IMR-90 (cell line): ENCODE results near the gene MYO1F. TPM values are rescaled to one million over a fixed set of nuclear protein-coding genes. Genes with fewer than 3 reads are reported as not detected.
A peak's percentile ranks its signal among the peaks of the same experiment; 100 is the strongest.

Source experiments
- ATAC-seq: fragments of 200-7000 bp; cut with Tn5 transposase; 2 replicates; pipeline ENCODE4 v1.9.1; 2020; ENCODE audit warnings: low read depth, mild to moderate bottlenecking, moderate library complexity
- BruUV-seq: library from RNA; stranded (reverse); fragments of 400-500 nt; replicated peaks from 2 replicates; lab custom pipeline; 2021; lab: Mats Ljungman, UMichigan
- CTCF ChIA-PET: fragments of 300-600 bp; formaldehyde crosslinking; extraction: SDS; loops from one replicate; lab custom pipeline; 2021; ENCODE audit warnings: antibody characterized with exemption; lab: Yijun Ruan, JAX
- POLR2A ChIA-PET: fragments of 300-600 bp; sonication (Branson Sonifier 250); formaldehyde crosslinking; loops from one replicate; lab custom pipeline; 2022; ENCODE audit warnings: antibody characterized with exemption; ENCODE audit not compliant: unreplicated experiment; lab: Charles Lee
- DNase-seq: peaks from one replicate; pipeline ENCODE4 v3.0.0; 2013
- H2AFZ ChIP-seq: replicated peaks from 2 replicates; pipeline ENCODE3; 2013; ENCODE audit warnings: low read length, mild to moderate bottlenecking; ENCODE audit not compliant: poor library complexity
- H2AK5ac ChIP-seq: 2 replicates; pipeline ENCODE4 v1.6.1; 2013; ENCODE audit warnings: low read depth, low read length, inconsistent platforms
- H2AK9ac ChIP-seq: replicated peaks from 2 replicates; pipeline ENCODE3; 2013; ENCODE audit warnings: mild to moderate bottlenecking, low read depth, low read length, moderate library complexity; ENCODE audit not compliant: poor library complexity
- H2BK120ac ChIP-seq: 2 replicates; pipeline ENCODE4 v1.6.1; 2013; ENCODE audit warnings: low read depth, low read length, inconsistent platforms
- H2BK15ac ChIP-seq: 3 replicates; pipeline ENCODE4 v1.6.1; 2013; ENCODE audit warnings: low read depth, low read length, inconsistent platforms
- H2BK20ac ChIP-seq: 2 replicates; pipeline ENCODE4 v1.6.1; 2013; ENCODE audit warnings: low read depth, mild to moderate bottlenecking, inconsistent platforms, low read length, moderate library complexity
- H2BK5ac ChIP-seq: 2 replicates; pipeline ENCODE4 v1.6.1; 2013; ENCODE audit warnings: mild to moderate bottlenecking, low read depth, low read length, inconsistent platforms; ENCODE audit not compliant: poor library complexity, severe bottlenecking
- H3K14ac ChIP-seq: replicated peaks from 2 replicates; pipeline ENCODE4 v1.6.1; 2013; ENCODE audit warnings: low read depth, low read length, inconsistent platforms
- H3K18ac ChIP-seq: 2 replicates; pipeline ENCODE4 v1.6.1; 2013; ENCODE audit warnings: low read depth, low read length, control low read depth
- H3K23ac ChIP-seq: 2 replicates; pipeline ENCODE4 v1.6.1; 2013; ENCODE audit warnings: low read depth, low read length, inconsistent platforms
- H3K27ac ChIP-seq: 2 replicates; pipeline ENCODE4 v1.5.1; 2013; ENCODE audit warnings: mild to moderate bottlenecking, control low read depth, low read length; ENCODE audit not compliant: insufficient read depth
- H3K27me3 ChIP-seq: 2 replicates; pipeline ENCODE4 v1.6.1; 2013; ENCODE audit warnings: low read length; ENCODE audit not compliant: control insufficient read depth, insufficient read depth
- H3K36me3 ChIP-seq: 2 replicates; pipeline ENCODE4 v1.6.1; 2013; ENCODE audit warnings: low read length, mixed read lengths; ENCODE audit not compliant: control insufficient read depth, insufficient read depth
- H3K4ac ChIP-seq: 2 replicates; pipeline ENCODE4 v1.6.1; 2013; ENCODE audit warnings: low read depth, low read length, inconsistent platforms
- H3K4me1 ChIP-seq: 2 replicates; pipeline ENCODE4 v1.6.1; 2013; ENCODE audit warnings: low read length, mixed read lengths; ENCODE audit not compliant: control insufficient read depth, insufficient read depth
- H3K4me2 ChIP-seq: 2 replicates; pipeline ENCODE4 v1.6.1; 2013; ENCODE audit warnings: low read depth, mild to moderate bottlenecking, control low read depth, low read length, moderate library complexity
- H3K4me3 ChIP-seq: 2 replicates; pipeline ENCODE4 v1.5.1; 2013; ENCODE audit warnings: low read depth, mild to moderate bottlenecking, control low read depth, low read length, moderate library complexity; ENCODE audit not compliant: insufficient read depth
- H3K56ac ChIP-seq: 2 replicates; pipeline ENCODE4 v1.6.1; 2013; ENCODE audit warnings: low read length, inconsistent platforms; ENCODE audit not compliant: insufficient read depth; ENCODE audit errors: extremely low read depth
- H3K79me1 ChIP-seq, 2 experiments: 2 replicates each; pipeline ENCODE4 v1.6.1; 2013; ENCODE audit warnings: low read length in 2 of 2, inconsistent platforms in 1 of 2, low read depth in 1 of 2
- H3K9ac ChIP-seq: 2 replicates; pipeline ENCODE4 v1.6.1; 2013; ENCODE audit warnings: low read depth, low read length, control low read depth
- H3K9me1 ChIP-seq: 2 replicates; pipeline ENCODE4 v1.6.1; 2013; ENCODE audit warnings: low read length, inconsistent platforms; ENCODE audit not compliant: insufficient read depth
- H3K9me3 ChIP-seq: 2 replicates; pipeline ENCODE4 v1.6.1; 2013; ENCODE audit warnings: low read length; ENCODE audit not compliant: control insufficient read depth, insufficient read depth
- H4K20me1 ChIP-seq: 2 replicates; pipeline ENCODE4 v1.6.1; 2013; ENCODE audit warnings: low read length, inconsistent platforms; ENCODE audit not compliant: insufficient read depth
- H4K5ac ChIP-seq: 2 replicates; pipeline ENCODE4 v1.6.1; 2013; ENCODE audit warnings: mild to moderate bottlenecking, low read depth, low read length, control low read depth
- H4K8ac ChIP-seq, 2 experiments: 2 replicates each; pipeline ENCODE4 v1.6.1; 2013; ENCODE audit warnings: low read depth in 2 of 2, low read length in 2 of 2, control low read depth in 1 of 2, inconsistent platforms in 1 of 2
- H4K91ac ChIP-seq: 2 replicates; pipeline ENCODE4 v1.6.1; 2013; ENCODE audit warnings: low read depth, low read length, inconsistent platforms; ENCODE audit not compliant: insufficient read depth
- BHLHE40 ChIP-seq: fragments of 150-350 bp; IDR thresholded peaks from 2 replicates; pipeline ENCODE4 v1.6.1; 2016; ENCODE audit warnings: mild to moderate bottlenecking, low read depth, low read length
- CEBPB ChIP-seq: IDR thresholded peaks from 2 replicates; pipeline ENCODE4 v1.6.1; 2012; ENCODE audit warnings: low read depth, low read length, improper control_type of control experiment
- CHD1 ChIP-seq: IDR thresholded peaks from 2 replicates; pipeline ENCODE4 v1.6.1; 2012; ENCODE audit warnings: low read depth, low read length, improper control_type of control experiment
- CTCF ChIP-seq: conservative IDR thresholded peaks from 2 replicates; pipeline ENCODE4 v1.5.1; 2012; ENCODE audit warnings: mild to moderate bottlenecking, low read depth, low read length, improper control_type of control experiment
- ELK1 ChIP-seq: fragments of 150-350 bp; IDR thresholded peaks from 2 replicates; pipeline ENCODE4 v1.6.1; 2016; ENCODE audit warnings: low read depth, mild to moderate bottlenecking, low read length, moderate library complexity, borderline replicate concordance
- FOS ChIP-seq: fragments of 150-350 bp; IDR thresholded peaks from 2 replicates; pipeline ENCODE4 v1.6.1; 2016; ENCODE audit warnings: low read depth, low read length
- MAFK ChIP-seq: IDR thresholded peaks from 2 replicates; pipeline ENCODE4 v1.6.1; 2012; ENCODE audit warnings: low read depth, low read length, improper control_type of control experiment
- MAZ ChIP-seq: IDR thresholded peaks from 2 replicates; pipeline ENCODE4 v1.6.1; 2012; ENCODE audit warnings: low read depth, mild to moderate bottlenecking, low read length, improper control_type of control experiment, moderate library complexity, borderline replicate concordance
- MXI1 ChIP-seq: IDR thresholded peaks from 2 replicates; pipeline ENCODE4 v1.6.1; 2012; ENCODE audit warnings: low read depth, mild to moderate bottlenecking, low read length, moderate library complexity, borderline replicate concordance
- NFE2L2 ChIP-seq: fragments of 150-350 bp; IDR thresholded peaks from 2 replicates; pipeline ENCODE4 v1.6.1; 2016; ENCODE audit warnings: low read depth, mild to moderate bottlenecking, low read length
- POLR2A ChIP-seq: IDR thresholded peaks from 2 replicates; pipeline ENCODE4 v1.6.1; 2012; ENCODE audit warnings: mild to moderate bottlenecking, low read depth, low read length
- RAD21 ChIP-seq: IDR thresholded peaks from 2 replicates; pipeline ENCODE4 v1.6.1; 2012; ENCODE audit warnings: low read length, improper control_type of control experiment
- RCOR1 ChIP-seq: IDR thresholded peaks from 2 replicates; pipeline ENCODE4 v1.6.1; 2012; ENCODE audit warnings: mild to moderate bottlenecking, low read length, improper control_type of control experiment; ENCODE audit not compliant: insufficient replicate concordance
- RFX5 ChIP-seq: IDR thresholded peaks from 2 replicates; pipeline ENCODE4 v1.8.0; 2012; ENCODE audit warnings: low read depth, mild to moderate bottlenecking, low read length, moderate library complexity
- WGBS, 2 experiments: methylation state at CpG; one replicate each; pipeline versions ENCODE4 v1.1.5 to v1.1.7; 2013; ENCODE audit warnings: missing lambda C conversion rate in 2 of 2; ENCODE audit not compliant: insufficient read length in 1 of 2; ENCODE audit errors: extremely low coverage in 2 of 2; 5-methylcytosine and 5-hydroxymethylcytosine counted together
- dilution Hi-C: fragments of 300-500 bp; cut with HindIII; formaldehyde crosslinking; loops from one replicate; pipeline ENCODE4 v1.14.3; 2018; ENCODE audit warnings: low sequenced_read_pairs; ENCODE audit not compliant: unreplicated experiment
- in situ Hi-C: fragments of 300-500 bp; cut with MboI; formaldehyde crosslinking; loops from 3 replicates; pipeline ENCODE4 v1.14.3; 2019; ENCODE audit warnings: low sequenced_read_pairs, inconsistent platforms, mixed read lengths
- intact Hi-C: fragments of 100-400 bp; cut with micrococcal nuclease; formaldehyde crosslinking; loops from 2 replicates; pipeline ENCODE4 v1.10.0; 2022
- polyA plus RNA-seq, 3 experiments: library from polyadenylated mRNA; depleted of rRNA; stranded (reverse); fragments of >200 nt; gene quantifications; 2 replicates each; pipeline ENCODE4 v1.2.3, GENCODE V29; 2012; ENCODE audit warnings: low replicate concordance in 1 of 3
- total RNA-seq: library from RNA; depleted of rRNA; stranded (reverse); fragments of >200 nt; gene quantifications from 2 replicates; pipeline ENCODE4 v1.2.3, GENCODE V29; 2012
- TF ChIP-seq, protein P1 (sequence below): fragments of 150-350 bp; IDR thresholded peaks from 2 replicates; pipeline ENCODE4 v1.6.1; 2017; ENCODE audit warnings: mild to moderate bottlenecking, antibody characterized with exemption, low read length, low read depth

The MYO1F gene
- total and polyA plus RNA-seq, 2 of the 4 experiments (the other 2 are of a cell fraction) = 0.14 to 0.18 TPM

DNA sequence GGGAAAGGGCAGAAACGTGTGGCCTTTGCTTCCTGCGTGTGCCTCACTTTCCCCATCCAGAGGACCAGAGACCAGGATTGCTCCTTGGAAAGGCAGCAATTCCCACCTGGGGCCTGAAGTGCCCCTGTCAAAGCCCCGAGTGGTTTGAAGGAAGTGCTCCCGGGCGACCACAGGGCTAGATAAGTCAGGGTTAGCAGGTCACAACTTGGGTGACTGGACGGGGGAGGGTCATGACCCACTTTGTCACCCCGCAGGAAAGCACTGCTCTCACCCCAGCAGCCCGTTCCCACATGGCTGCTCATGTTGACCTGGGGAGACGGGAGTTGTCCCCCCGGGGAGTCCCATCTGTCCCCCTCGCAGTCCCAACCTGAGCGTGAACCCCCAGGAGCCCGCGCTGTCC, 75.3 kb downstream of the MYO1F start:
- Histone ChIP-seq H3K4me2 (no peak overlapping the region), H2BK15ac (no peak overlapping the region), H4K20me1 (no peaks in the 10 kb centered on the region; the same call in 1 of the 2 replicates), H3K9me1 (peaks cover 3% of the 10 kb centered on the region; the same call in 1 of the 2 replicates), H2AFZ (peak overlapping the region; percentile 21), H4K91ac (no peak overlapping the region), H3K9ac (no peak overlapping the region), H2AK5ac (no peak overlapping the region), H3K18ac (no peak overlapping the region), H2AK9ac (no peak overlapping the region), H4K8ac (no peak overlapping the region), H3K23ac (no peak overlapping the region), H4K5ac (no peak overlapping the region), H3K27ac (no peak overlapping the region), H2BK5ac (no peak overlapping the region), H3K14ac (no peak overlapping the region), H3K56ac (no peak overlapping the region), H3K4me3 (no peak overlapping the region), H2BK20ac (no peak overlapping the region), H3K4me1 (no peaks in the 10 kb centered on the region; the same call in 1 of the 2 replicates), H2BK120ac (no peak overlapping the region), H3K4ac (no peak overlapping the region), H3K9me3 (no peaks in the 10 kb centered on the region), H3K27me3 (no peaks in the 10 kb centered on the region), H3K79me1 (no peaks in the 10 kb centered on the region; a peak in 1 of 4 replicates), H3K36me3 (no peaks in the 10 kb centered on the region)
- in situ Hi-C loops (no loop called here), dilution Hi-C loops (no loop called here), intact Hi-C loops (no loop called here)
- ChIA-PET CTCF (no interaction called here), POLR2A (no interaction called here)
- ATAC-seq (no peak), DNase-seq (no peak)
- WGBS, 2 experiments = 90% methylated on average over 6 of the region's 14 CpGs; no CpG with 5 or more reads in 1 of the 2 experiments
- BruUV-seq = no TSS peak
- TF ChIP-seq RCOR1 = no peak
- TF ChIP-seq NFE2L2 = no peak
- TF ChIP-seq ELK1 = no peak
- no peak for TF ChIP-seq MXI1
- TF ChIP-seq, protein P1, sequence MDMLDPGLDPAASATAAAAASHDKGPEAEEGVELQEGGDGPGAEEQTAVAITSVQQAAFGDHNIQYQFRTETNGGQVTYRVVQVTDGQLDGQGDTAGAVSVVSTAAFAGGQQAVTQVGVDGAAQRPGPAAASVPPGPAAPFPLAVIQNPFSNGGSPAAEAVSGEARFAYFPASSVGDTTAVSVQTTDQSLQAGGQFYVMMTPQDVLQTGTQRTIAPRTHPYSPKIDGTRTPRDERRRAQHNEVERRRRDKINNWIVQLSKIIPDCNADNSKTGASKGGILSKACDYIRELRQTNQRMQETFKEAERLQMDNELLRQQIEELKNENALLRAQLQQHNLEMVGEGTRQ = no peak
- no peak for TF ChIP-seq BHLHE40
- TF ChIP-seq CHD1 = no peak
- no peak for TF ChIP-seq MAZ
- TF ChIP-seq POLR2A = no peak
- no peak for TF ChIP-seq RFX5
- TF ChIP-seq MAFK = no peak
- TF ChIP-seq CEBPB = no peak
- no peak for TF ChIP-seq RAD21
- no peak for TF ChIP-seq FOS
- TF ChIP-seq CTCF = no peak
